HG03139 (cell line): Measurements from ENCODE around the gene PIGN.
A peak's percentile ranks its signal among the peaks of the same experiment; 100 is the strongest.

Source experiments
- ATAC-seq: cut with Tn5 transposase; IDR thresholded peaks from one replicate; pipeline ENCODE4 v1.9.1; 2021; ENCODE audit not compliant: unreplicated experiment

The PIGN gene

DNA sequence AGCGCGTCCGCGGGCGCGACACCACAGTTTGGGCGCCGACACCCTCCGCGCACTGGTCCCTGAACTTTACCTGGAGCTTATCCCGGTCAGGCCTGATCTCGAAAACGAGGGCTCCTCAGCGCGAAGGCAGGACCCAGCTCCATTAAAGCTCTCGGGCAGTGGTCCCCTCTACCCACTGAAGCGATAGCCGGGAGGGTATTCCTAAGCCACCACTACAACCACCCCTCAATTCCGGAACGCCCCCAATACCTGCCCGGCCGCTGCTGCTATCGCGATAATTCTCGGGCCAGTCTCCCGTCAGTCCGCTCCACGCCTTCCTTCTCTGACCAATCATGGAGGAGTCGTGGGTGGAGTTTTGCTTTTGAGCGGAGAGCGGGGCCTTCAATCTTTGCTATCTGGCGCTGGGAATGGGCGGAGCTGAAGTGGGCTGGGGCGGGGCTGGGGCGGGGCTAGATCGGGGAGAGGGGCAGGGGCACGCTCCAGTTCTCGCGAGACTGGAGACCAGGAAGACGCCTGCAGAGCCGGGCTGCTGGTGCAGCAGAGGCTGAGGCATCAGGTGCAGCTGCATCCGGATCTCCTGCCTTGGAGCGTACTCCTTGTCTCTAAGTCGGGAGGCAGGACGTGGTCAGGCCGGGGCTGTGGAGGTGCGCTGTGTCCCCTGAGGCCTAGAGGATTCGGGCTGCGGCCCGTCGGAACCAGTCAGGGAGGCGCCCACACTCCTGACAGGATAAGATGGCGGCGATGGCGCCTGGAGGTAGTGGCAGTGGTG, at the start of gene PIGN, which contains the start of gene RELCH:
TSS of gene PIGN (minus strand) at position 283 of the 769 bp plus-strand sequence. CDS start 25,703 bp downstream, outside the sequence.
TSS of gene RELCH (plus strand) at position 482 of the 769 bp plus-strand sequence. CDS start at position 733, 251 bp downstream.
- ATAC-seq = peak; percentile 92

DNA sequence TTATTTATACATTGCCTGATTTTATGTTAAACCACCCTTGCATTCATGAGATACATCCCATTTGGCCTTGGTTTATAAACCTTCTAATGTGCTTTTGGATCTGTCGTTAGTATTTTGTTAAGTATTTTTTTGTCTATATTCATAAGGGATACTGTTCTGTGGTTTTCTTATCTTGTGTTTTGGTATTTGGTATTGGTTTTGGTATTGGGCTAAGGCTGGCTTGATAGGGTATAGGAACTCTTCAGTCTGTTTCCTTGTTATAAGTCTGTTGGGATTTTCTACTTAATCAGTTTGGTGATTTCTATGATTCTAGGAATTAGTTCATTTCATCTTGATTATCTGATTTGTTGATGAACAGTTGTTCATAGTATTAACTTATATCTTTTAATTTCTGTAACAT, 49.4 kb upstream of the PIGN start:
- no peak for ATAC-seq

DNA sequence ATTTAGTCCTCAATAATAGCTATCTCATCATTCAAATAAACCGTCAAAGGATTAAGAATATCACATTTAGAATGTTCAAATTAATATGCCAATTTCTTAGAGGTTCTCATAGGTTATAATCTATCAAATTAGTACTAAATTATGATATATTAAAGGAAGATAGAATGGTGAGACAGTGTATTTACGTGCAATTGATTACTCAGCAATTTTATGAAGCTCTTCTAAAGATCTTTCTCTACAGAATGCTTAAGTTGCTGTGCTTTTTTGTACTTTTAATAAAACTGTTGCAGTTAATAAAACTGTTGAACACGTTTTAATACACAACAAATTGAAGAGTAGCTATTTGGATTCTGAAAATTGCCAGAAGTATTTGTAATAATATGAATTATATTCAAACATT, 39.2 kb upstream of the PIGN start:
- ATAC-seq = no peak

GRCh38 chr18:62224229-62224628, 37.4 kb upstream of the PIGN start:
- no peak for ATAC-seq

- no peak for ATAC-seq
Measured at GRCh38 chr18:62214790-62215189, 27.9 kb upstream of the PIGN start.

GRCh38 chr18:62211325-62211828, 24.5 kb upstream of the PIGN start:
- ATAC-seq = no peak

DNA sequence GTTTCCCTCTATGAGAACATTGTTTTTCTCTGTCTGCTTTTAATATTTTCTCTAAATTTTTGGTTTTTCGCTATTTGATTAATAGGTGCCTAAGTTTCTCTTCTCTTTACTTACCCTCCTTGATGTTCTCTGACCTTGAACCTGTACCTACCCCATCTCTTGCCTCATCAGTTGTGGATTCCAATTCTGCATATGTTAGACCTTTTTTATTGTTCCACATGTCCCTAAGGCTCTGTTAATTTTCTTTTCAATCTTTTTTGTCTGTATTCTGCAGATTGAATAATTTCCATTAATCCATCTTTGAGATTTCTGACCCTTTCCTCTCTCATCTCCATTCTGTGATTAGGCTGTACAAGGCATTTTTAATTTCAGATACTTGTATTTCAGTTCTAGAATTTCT, 23.3 kb upstream of the PIGN start:
- no peak for ATAC-seq

- ATAC-seq = no peak
Measured at GRCh38 chr18:62209046-62209445, 22.2 kb upstream of the PIGN start.

- no peak for ATAC-seq
Measured at GRCh38 chr18:62206593-62206992, 19.7 kb upstream of the PIGN start.

DNA sequence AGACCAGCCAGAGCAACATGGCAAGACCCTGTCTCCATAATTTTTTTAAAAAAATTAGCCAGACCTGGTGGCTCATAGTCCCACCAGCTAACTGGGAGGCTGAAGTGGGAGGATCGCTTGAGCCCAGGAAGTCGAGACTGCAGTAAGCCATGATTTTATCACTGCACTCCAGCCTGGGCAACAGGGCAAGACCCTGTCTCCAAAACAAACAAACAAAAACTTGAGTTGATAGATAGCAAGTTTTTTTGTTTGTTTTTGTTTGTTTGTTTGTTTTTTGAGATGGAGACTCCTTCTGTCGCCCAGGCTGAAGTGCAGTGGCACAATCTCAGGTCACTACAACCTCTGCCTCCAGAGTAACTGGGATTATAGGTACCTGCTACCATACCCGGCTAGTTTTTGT, 19.0 kb upstream of the PIGN start:
- ATAC-seq = no peak

- ATAC-seq = no peak
Measured at GRCh38 chr18:62201870-62202269, 15.0 kb upstream of the PIGN start.

DNA sequence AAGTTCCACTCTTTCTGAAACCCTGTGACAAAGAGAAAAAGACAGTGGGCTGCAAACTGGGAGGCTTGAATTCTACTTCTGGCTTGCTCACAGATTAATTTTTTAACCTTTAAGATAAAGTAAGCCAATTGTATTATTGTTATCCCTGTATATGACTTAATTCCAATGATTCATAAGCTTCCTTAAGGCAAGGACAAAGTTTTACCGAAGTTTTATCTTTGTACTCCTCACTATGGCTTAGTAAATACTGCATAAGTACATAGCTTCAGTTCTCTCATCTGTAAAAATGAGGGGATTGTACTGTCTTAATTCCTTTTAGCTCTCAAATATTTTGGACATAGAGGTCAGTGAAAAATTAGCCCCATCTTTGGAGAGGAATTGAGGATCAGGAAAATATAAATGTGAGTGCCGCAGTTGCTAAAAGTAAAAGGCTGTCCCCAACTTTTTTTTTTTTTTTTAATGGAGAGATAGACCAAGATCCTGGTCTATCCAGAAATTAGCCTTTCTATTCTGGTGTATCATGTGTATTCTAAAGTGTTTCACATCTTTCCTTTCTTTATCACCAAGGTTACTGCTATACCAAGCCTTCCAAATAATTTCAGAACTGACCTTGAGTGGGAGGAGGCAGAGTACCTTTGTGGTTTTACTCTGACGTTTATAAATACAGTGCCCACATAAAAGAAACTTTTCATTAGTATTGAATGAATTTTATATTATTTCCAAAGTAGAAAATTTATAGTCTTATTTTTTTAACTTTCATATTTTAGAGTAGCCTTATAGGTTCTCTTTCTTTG, 13.5 kb upstream of the PIGN start:
- ATAC-seq = no peak

DNA sequence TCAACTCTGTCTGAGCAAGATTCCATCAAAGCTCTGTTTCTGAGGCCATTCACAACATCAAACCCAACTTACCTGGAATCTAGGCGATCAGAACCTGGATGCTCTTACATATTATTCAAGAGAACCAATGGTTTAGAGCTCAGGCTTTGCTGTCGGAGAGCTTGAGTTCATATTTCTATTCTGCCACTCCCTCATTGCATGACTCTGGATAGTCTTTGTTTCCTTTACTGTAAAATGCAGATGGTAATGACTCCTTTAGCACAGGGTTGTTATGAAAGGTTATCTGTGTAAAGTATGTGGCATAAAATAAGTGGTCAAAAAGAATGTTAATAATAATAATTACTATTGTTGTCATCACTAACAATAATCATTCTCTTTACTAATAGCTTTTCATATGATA, 12.8 kb upstream of the PIGN start:
- no peak for ATAC-seq

DNA sequence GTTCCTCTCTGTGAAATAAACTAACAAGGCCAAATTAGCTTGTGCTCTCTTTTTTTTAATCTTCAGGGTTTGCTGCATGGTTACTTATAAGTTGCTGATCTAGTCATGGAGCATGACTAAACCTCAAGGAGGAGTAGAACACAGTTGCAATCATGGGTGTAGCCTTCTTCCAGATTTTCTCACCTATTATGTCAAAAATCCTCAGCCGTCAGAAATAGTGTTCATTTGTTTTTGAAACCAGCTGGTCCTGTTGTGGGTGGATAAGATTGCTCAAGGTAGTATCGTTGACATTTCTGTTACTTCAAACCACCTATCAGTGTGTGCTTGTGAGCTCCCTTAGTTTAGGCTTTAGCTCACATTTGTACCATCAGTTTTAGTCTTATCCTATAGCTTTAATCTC, 11.4 kb upstream of the PIGN start:
- ATAC-seq = no peak

DNA sequence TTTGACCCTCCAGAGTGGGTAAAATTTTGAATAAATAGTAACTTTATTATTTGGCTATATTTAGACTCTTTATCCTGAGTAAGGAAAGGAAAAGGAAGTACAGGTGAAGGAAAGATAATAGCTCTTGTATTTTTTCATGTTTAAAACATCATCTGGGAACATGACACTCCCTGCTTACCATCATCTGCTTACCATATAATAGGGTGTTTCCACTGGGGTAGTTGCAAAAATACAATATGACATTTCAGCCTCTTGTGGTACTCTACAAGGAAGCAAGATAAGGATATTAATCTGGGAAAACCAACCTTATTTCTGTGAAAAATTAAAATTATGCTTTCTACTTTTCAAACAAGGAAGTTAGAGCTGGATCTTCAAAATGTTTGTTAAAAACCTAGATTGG, 10.1 kb upstream of the PIGN start:
- no peak for ATAC-seq

DNA sequence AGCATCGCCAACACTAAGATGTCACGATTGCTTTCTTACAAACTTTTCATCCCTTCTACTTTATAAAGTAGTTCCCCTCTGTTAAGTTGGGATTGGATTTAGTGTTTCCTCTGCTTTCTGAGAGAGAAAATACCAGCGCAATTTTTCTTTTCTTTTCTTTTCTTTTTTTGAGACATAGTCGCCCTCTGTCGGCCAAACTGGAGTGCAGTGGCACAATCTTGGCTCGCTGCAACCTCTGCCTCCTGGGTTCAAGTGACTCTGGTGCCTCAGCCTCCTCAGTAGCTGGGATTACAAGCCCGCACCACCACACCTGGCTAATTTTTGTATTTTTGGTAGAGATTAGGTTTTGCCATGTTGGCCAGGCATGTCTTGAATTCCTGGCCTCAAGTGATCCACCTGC, 9.2 kb upstream of the PIGN start:
- ATAC-seq = no peak

DNA sequence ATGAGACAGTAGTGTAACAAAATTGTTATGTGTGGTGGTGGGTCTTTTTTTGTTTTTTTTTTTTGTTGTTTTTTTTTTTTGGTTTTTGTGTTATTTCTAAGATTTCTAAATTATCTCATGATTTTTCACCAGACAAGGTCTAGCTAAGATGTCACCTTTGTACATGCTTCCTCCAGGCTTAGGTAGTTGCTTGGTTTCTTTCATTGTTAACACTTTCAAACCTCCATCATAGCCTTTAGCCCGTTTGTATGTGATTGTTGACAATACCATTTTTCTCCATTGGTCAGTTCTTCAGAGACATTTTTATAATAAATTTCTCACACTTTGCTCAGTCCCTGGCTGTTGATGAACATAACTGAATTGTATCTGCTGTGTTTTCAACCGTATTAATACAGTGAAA, 2.4 kb upstream of the PIGN start:
- ATAC-seq = no peak

DNA sequence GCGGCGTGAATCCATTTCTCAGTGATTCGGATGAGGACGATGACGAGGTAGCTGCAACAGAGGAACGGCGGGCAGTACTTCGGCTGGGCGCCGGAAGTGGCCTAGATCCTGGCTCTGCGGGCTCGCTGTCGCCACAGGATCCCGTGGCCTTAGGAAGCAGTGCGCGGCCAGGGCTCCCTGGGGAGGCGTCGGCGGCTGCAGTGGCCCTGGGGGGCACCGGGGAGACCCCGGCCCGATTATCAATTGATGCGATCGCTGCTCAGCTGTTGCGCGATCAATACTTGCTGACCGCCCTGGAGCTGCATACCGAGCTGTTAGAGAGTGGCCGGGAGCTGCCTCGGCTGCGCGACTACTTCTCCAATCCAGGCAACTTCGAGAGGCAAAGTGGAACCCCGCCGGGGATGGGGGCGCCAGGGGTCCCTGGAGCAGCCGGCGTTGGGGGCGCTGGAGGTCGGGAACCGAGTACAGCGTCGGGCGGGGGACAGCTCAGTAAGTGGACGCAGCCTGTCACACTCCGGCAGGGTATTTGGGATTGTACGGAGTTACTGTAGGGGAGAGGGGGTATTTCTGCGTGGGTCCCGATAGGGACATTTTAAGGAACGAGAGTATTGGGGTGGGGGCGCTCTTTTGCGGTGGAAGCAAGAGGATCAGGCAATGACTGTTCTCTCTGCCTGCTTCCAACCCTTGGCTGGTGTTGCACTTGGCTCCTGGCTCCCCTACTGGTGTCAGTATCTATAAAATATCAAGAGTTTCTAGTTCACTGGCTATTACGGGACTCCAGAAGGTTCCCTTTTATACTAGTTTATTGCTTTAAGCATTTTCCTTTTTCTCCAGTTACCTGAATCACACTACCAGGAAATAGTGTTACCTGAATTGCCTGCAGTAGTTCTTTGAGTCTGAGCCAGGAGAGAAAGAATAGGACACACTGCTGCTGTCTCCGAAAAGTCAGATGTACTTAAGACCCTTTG, 971 bp upstream of the PIGN start:
- no peak for ATAC-seq

DNA sequence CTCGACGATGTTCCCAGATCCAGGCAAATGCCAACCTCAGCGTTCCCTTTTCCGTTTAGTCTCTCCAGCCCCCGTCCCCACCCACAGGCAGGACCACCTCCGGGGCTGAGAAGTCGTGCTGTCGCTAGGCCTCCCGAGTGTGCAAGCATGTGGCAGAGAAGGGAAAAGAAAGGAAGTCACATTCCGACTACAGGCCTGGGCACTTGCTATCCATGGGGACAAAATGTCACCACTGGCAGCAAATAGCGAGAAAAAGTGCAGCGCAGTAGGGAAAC, 420 bp downstream of the PIGN start:
- ATAC-seq = no peak

DNA sequence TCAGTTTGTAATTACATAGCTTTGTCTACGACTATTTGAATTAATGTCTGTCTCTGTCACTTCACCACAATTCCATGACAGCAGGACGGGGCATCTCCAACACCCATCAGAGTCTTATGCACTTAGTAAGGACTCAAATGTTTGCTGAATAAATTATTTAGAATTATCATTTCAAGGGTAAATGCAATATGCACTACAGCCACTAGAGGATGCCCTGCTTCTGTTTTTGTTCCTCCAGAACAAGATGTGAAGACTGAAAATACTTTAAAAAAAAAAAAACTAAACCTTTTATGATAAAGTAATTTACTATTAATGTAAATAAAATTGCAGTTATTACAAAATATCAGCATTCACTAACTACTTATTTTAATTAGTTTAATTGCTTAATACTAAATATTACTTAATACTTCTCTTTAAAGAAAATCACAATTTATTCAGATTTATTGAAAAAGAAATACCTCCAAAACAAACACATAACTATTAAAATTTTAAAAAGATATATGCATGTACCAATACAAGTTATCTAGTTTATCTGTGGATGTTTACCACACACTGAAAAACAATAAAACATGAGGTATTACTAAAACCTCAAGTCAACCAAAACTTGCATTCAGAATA, 3.2 kb downstream of the PIGN start:
- no peak for ATAC-seq

GRCh38 chr18:62182220-62182619, 4.6 kb downstream of the PIGN start:
- no peak for ATAC-seq
